Measurements from ENCODE around the gene KREMEN1. TPM values are rescaled to one million over a fixed set of nuclear protein-coding genes. Genes with fewer than 3 reads are reported as not detected.

KREMEN1 gene
- total and polyA plus RNA-seq, 2 donors (not counting 1 experiment from before 2014, with no cell fraction given): 0.01 TPM; not detected in 1

- Histone ChIP-seq H2AFZ (ENCODE audit: insufficient read depth, low read depth, low read length, poor library complexity, severe bottlenecking) (no peak overlapping the region), H3K9me3 (ENCODE audit: control extremely low read depth in 1 of 3, control insufficient read depth in 2 of 3, insufficient read depth in 1 of 3, low read length in 2 of 3) (peaks cover 0 to 46% (median 3%) of the 10 kb centered on the region in 3 donors), H3K4me1 (ENCODE audit: control insufficient read depth in 2 of 2, insufficient read depth in 2 of 2, low read length in 2 of 2) (peaks cover 31 to 32% of the 10 kb centered on the region in 2 donors), H3K27ac (ENCODE audit: low read length in 2 of 2) (no peak overlapping the region), H3K79me2 (ENCODE audit: control insufficient read depth, insufficient read depth, low read length) (no peaks in the 10 kb centered on the region), H3K9ac (ENCODE audit: low read length) (no peak overlapping the region), H4K20me1 (ENCODE audit: control insufficient read depth, insufficient read depth, low read length, poor library complexity, severe bottlenecking) (no peaks in the 10 kb centered on the region), H3K36me3 (replicated peaks in 1 of 2; ENCODE audit: control extremely low read depth in 1 of 2, control insufficient read depth in 1 of 2, extremely low read depth in 1 of 2, insufficient read depth in 2 of 2, low read length in 1 of 2) (no peaks in the 10 kb centered on the region), H3K4me3 (ENCODE audit: control extremely low read depth in 1 of 5, extremely low read depth in 1 of 5, insufficient read depth in 1 of 5, low read depth in 2 of 5, low read length in 4 of 5) (no peak overlapping the region), H3K27me3 (replicated peaks in 1 of 4; ENCODE audit: control extremely low read depth in 1 of 4, control insufficient read depth in 3 of 4, insufficient read depth in 4 of 4, low read length in 3 of 4) (peaks cover 0 to 23% (median 9%) of the 10 kb centered on the region in 4 experiments), H3K4me2 (replicated peaks; ENCODE audit: low read depth, low read length, poor library complexity, severe bottlenecking) (peak overlapping the region; percentile 14)
- 53% methylated on average over 4 of the region's 6 CpGs for WGBS (ENCODE audit: insufficient coverage)
- Mint-ChIP-seq H3K9me3 (ENCODE audit: insufficient read depth) (peaks cover 7% of the 10 kb centered on the region), H3K4me3 (peak overlapping the region; percentile 30), H3K27ac (peak overlapping the region; percentile 59), H3K4me1 (peaks cover 34% of the 10 kb centered on the region), H3K27me3 (peaks cover 32% of the 10 kb centered on the region)
- POLR2A ChIA-PET: no interaction called here
- TF ChIP-seq CTCF (IDR thresholded peaks at IDR 0.05) (no peak), EZH2 (IDR thresholded peaks at IDR 0.05; ENCODE audit: borderline replicate concordance, insufficient read depth, low read depth, low read length, poor library complexity, severe bottlenecking) (no peak)
- no peak for DNase-seq
- intact Hi-C loops (cut with micrococcal nuclease): loop anchor here (5.0 kb wide), 1 partner anchor 36 kb away; no protein-coding TSS in a partner anchor
- CTCF ChIA-PET: no interaction called here
- ATAC-seq (ENCODE audit: low read depth): no peak
Measured at GRCh38 chr22:29166180-29166579, 93.3 kb downstream of the KREMEN1 start.
